NB4 (cell line): ENCODE data around the gene SCN8A.

Experiments
- CTCF ChIP-seq: IDR thresholded peaks from one replicate; pipeline ENCODE4 v1.5.1; 2012; ENCODE audit warnings: low read depth, low read length
- MYC ChIP-seq: IDR thresholded peaks from 2 replicates; pipeline ENCODE4 v1.6.1; 2011; ENCODE audit warnings: low read depth, low read length
- POLR2A ChIP-seq: IDR thresholded peaks from 2 replicates; pipeline ENCODE4 v1.6.1; 2011; ENCODE audit warnings: mild to moderate bottlenecking; ENCODE audit not compliant: insufficient read length; ENCODE audit errors: extremely low read depth
- TF ChIP-seq, protein P1 (sequence below): IDR thresholded peaks from 2 replicates; pipeline ENCODE4 v1.6.1; 2011; ENCODE audit warnings: low read depth, low read length

DNA sequence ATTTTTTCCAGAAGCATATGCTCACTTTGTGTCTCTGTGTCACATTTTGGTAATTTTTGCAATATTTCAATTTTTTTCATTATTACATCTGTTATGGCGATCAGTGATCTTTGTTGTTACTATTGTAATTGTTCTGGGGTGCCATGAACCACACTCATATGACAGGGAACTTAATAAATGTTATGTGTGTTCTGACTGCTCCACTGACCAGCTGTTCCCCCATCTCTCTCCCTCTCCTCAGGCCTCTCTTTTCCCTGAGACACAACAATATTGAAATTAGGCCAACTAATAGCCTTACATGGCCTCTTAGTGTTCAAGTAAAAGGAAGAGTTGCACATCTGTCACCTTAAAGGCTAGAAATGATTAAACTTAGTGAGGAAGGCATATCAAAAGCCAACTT is 46.0 kb downstream of the SCN8A start:
- TF ChIP-seq CTCF (no peak), POLR2A (no peak), MYC (no peak)
- TF ChIP-seq, protein P1, sequence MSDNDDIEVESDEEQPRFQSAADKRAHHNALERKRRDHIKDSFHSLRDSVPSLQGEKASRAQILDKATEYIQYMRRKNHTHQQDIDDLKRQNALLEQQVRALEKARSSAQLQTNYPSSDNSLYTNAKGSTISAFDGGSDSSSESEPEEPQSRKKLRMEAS, result no peak
